ENCODE measurements around the gene SLC10A2. TPM values are rescaled to one million over a fixed set of nuclear protein-coding genes. Genes with fewer than 3 reads are reported as not detected.

The SLC10A2 gene
- total and polyA plus RNA-seq, 4 donors: not detected

DNA sequence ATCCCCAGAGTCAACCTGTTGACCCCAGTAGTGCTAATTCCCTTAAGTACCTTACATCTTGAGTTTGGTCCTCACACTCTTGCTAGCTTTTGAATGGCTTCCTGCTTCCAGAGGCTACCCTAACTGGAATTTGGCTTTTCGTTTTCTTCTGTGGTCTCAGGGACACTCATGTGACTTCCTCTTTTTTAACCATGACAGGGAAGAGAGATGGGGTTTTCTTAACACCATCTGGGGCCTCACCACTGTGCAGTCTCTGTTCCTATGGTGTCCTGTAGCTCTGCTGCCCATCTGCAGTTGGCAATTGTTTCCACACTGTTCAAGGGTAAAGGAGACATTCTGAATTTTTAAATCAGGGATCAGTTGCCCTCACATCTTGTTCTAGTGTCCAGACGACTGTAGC lies 66.7 kb downstream of the SLC10A2 start:
- no peak overlapping the region for H3K27ac ChIP-seq (ENCODE audit: low read depth in 1 of 2, low read length in 2 of 2)
- no peaks in the 10 kb centered on the region for H3K27me3 ChIP-seq (ENCODE audit: control insufficient read depth in 4 of 4, insufficient read depth in 4 of 4, low read length in 3 of 4)
- no peak overlapping the region for H3K4me3 ChIP-seq (ENCODE audit: low read depth in 1 of 3, low read length in 3 of 3)
- no peaks in the 10 kb centered on the region for H3K4me1 ChIP-seq (ENCODE audit: control insufficient read depth in 4 of 4, insufficient read depth in 4 of 4, low read length in 3 of 4)
- no peak overlapping the region for H3K9ac ChIP-seq (ENCODE audit: low read depth in 1 of 2, low read length in 2 of 2)
- no peaks in the 10 kb centered on the region for H3K36me3 ChIP-seq (ENCODE audit: control insufficient read depth in 4 of 4, insufficient read depth in 3 of 4, low read depth in 1 of 4, low read length in 3 of 4)
- DNase-seq (ENCODE audit: low spot score): no peak
- TF ChIP-seq, protein P1, sequence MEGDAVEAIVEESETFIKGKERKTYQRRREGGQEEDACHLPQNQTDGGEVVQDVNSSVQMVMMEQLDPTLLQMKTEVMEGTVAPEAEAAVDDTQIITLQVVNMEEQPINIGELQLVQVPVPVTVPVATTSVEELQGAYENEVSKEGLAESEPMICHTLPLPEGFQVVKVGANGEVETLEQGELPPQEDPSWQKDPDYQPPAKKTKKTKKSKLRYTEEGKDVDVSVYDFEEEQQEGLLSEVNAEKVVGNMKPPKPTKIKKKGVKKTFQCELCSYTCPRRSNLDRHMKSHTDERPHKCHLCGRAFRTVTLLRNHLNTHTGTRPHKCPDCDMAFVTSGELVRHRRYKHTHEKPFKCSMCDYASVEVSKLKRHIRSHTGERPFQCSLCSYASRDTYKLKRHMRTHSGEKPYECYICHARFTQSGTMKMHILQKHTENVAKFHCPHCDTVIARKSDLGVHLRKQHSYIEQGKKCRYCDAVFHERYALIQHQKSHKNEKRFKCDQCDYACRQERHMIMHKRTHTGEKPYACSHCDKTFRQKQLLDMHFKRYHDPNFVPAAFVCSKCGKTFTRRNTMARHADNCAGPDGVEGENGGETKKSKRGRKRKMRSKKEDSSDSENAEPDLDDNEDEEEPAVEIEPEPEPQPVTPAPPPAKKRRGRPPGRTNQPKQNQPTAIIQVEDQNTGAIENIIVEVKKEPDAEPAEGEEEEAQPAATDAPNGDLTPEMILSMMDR (IDR thresholded peaks at IDR 0.05; ENCODE audit: low read depth, low read length, missing input control): no peak
- TF ChIP-seq GABPA (IDR thresholded peaks at IDR 0.05 in 1 of 2, conservative IDR thresholded peaks at IDR 0.05 in 1 of 2): no peak
- no peak for TF ChIP-seq FOXA2 (IDR thresholded peaks at IDR 0.05)
- no peak for TF ChIP-seq SP1 (IDR thresholded peaks at IDR 0.05)
- TF ChIP-seq NR2F2 (IDR thresholded peaks at IDR 0.05): no peak
- H3K9me3 ChIP-seq (ENCODE audit: control insufficient read depth in 4 of 4, low read length in 3 of 4): no peaks in the 10 kb centered on the region
- 39% methylated on average over 2 of the region's 2 CpGs for WGBS

Other genes starting within 250 kb of the SLC10A2 start
- 10 to 100 TPM; 30.8 to 44.8 TPM for gene ERCC5, start 220.4 kb downstream of the SLC10A2 start, total RNA-seq
- gene ERCC5, start 220.4 kb downstream of the SLC10A2 start, polyA plus RNA-seq: 10 to 100 TPM; 17.7 to 18.6 TPM